Adrenal gland (tissue), 5 donors: ENCODE data around the gene RASA4.
"Not testable (repeated sequence)": the region's sequence is repeated elsewhere in the genome, so short reads cannot be mapped to it uniquely, and the experiment has no call there.

Experiments used
- POLR2A ChIP-seq, 2 donors: fragments of 450-650 bp; IDR thresholded peaks; one replicate each; pipeline ENCODE4 v1.6.1; 2017; ENCODE audit warnings: antibody characterized with exemption in 2 of 2, mild to moderate bottlenecking in 2 of 2, moderate library complexity in 1 of 2
- TF ChIP-seq, protein P1 (sequence below), 6 experiments: fragments of 450-650 bp in 4 of 6; fragments of 200-600 bp in 2 of 6; sonication (generic) in 1 of 6; IDR thresholded peaks; 1 replicate in 5 of 6; 2 replicates in 1 of 6; pipeline versions ENCODE4 v1.5.1 to v1.8.0; 2016 to 2021; ENCODE audit warnings: antibody characterized with exemption in 6 of 6, mild to moderate bottlenecking in 2 of 6, moderate library complexity in 1 of 6
- donor health status: DM: no; HTN: no; CAD: no.

DNA sequence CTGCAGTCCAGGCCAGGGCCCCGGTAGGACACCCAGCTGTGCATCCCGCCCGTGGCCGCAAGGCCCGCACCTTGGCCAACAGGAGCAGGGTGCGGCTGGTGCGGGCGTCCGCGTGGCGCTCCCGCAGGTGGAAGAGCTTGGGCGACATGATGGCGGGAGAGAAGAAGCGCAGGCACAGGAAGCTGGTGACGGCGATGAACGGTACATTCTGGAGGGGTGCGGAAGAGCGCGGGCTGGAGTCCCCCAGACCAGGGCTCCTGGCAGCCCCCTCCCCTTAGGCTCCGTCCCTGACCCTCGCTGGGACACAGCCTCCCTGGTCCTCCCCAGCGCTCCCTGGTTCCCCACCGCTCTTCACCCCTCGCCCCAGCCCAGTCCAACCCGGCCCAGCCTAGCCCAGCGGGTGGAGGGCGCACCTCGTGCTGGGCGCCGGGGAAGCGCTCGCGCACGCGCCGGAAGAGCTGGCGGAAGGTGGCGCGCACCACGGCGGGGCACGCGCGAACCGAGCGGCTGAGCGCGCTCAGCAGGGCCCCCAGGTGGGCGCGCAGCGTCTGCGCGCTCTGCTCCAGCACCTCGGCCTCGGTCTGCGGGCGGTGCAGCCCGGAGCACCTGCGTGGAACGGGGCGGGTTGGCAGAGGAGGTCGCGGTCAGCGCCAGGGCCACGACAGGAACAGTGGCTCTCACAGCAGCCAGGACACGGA lies 22.8 kb downstream of the RASA4 start:
- TF ChIP-seq, protein P1, sequence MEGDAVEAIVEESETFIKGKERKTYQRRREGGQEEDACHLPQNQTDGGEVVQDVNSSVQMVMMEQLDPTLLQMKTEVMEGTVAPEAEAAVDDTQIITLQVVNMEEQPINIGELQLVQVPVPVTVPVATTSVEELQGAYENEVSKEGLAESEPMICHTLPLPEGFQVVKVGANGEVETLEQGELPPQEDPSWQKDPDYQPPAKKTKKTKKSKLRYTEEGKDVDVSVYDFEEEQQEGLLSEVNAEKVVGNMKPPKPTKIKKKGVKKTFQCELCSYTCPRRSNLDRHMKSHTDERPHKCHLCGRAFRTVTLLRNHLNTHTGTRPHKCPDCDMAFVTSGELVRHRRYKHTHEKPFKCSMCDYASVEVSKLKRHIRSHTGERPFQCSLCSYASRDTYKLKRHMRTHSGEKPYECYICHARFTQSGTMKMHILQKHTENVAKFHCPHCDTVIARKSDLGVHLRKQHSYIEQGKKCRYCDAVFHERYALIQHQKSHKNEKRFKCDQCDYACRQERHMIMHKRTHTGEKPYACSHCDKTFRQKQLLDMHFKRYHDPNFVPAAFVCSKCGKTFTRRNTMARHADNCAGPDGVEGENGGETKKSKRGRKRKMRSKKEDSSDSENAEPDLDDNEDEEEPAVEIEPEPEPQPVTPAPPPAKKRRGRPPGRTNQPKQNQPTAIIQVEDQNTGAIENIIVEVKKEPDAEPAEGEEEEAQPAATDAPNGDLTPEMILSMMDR (IDR thresholded peaks at IDR 0.05): not testable (repeated sequence)
- TF ChIP-seq POLR2A (IDR thresholded peaks at IDR 0.05): not testable (repeated sequence)
